ENCODE data around the gene FARS2.

DNA sequence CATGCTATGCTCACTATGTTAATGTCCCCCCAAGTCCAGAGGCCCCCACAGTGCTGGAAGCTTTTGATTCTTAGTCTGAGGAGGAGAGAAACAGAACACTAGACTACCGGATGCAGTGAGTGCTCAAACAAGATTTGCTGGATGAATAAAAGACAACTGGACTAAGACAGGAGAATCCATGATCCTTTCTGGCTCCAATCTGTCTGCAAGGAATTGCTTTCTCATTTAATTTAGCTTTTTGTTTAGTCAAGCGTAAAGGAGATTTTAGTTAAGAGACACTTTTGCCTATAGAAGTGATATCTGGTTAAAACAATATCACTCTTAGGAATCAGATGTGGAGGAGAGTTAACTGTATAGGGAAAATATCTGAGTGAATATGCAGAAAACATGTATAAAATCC lies 14.1 kb upstream of the FARS2 start:
- TF ChIP-seq, protein P1, sequence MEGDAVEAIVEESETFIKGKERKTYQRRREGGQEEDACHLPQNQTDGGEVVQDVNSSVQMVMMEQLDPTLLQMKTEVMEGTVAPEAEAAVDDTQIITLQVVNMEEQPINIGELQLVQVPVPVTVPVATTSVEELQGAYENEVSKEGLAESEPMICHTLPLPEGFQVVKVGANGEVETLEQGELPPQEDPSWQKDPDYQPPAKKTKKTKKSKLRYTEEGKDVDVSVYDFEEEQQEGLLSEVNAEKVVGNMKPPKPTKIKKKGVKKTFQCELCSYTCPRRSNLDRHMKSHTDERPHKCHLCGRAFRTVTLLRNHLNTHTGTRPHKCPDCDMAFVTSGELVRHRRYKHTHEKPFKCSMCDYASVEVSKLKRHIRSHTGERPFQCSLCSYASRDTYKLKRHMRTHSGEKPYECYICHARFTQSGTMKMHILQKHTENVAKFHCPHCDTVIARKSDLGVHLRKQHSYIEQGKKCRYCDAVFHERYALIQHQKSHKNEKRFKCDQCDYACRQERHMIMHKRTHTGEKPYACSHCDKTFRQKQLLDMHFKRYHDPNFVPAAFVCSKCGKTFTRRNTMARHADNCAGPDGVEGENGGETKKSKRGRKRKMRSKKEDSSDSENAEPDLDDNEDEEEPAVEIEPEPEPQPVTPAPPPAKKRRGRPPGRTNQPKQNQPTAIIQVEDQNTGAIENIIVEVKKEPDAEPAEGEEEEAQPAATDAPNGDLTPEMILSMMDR (conservative IDR thresholded peaks at IDR 0.05; ENCODE audit: low read length), result no peak
- TF ChIP-seq EZH2phosphoT487 (IDR thresholded peaks at IDR 0.05; ENCODE audit: borderline replicate concordance, low read depth, low read length), result no peak
